ENCODE results near the gene ELMO2. TPM values are rescaled to one million over a fixed set of nuclear protein-coding genes. Genes with fewer than 3 reads are reported as not detected.

The ELMO2 gene
- polyA plus RNA-seq, 2 donors = 25.3 to 31.1 TPM

DNA sequence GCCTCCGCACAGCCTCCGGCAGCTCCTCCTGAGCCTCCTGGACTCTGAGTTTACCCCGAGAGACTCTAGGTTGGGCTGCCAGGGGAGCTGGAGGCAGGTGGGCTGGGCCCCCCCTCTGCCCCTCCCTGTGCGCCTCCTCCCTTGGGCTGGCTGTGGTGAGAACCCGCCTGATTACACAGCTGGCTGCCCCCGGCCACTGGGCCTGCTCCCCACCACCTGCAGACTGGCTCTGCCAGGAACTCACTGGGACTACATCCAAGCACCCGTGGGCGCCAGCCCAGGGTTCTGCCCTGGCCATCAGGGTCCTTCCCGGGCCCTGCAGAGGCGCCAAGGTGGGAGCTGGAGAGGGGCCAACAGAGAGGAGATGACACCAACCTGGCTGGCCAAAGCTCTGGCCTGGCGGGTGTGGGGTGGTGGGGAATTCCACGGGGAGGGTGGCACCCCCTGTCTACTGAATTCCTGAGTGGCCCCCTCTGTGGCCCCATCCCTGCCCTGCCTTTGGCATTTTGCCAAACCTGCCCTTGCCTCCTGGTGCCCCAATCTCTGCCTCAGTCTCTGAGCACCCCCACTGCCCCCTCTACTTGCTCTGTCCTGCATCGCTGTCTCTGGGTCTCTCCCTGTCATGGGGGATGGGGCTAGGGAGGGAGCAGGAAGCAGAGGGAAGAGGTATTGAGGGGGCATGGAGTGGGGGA is 76.2 kb downstream of the ELMO2 start:
- Histone ChIP-seq H3K27ac (ENCODE audit: low read depth in 2 of 2, low read length in 1 of 2) (no peak overlapping the region), H3K36me3 (ENCODE audit: control insufficient read depth in 2 of 2, insufficient read depth in 2 of 2, low read length in 1 of 2) (no peaks in the 10 kb centered on the region), H3K4me3 (ENCODE audit: low read depth in 1 of 2, low read length in 2 of 2) (no peak overlapping the region), H3K27me3 (ENCODE audit: control insufficient read depth in 1 of 2, insufficient read depth in 2 of 2, low read length in 2 of 2) (no peaks in the 10 kb centered on the region), H3K4me1 (ENCODE audit: control insufficient read depth in 2 of 2, insufficient read depth in 2 of 2, low read length in 1 of 2) (peaks cover 0 to 12% of the 10 kb centered on the region in 2 donors), H3K9me3 (ENCODE audit: control insufficient read depth in 2 of 2, insufficient read depth in 1 of 2, low read depth in 1 of 2, low read length in 1 of 2) (no peaks in the 10 kb centered on the region)
- WGBS, 2 donors = 33 to 35% methylated on average over 12 to 13 of the region's 13 CpGs

DNA sequence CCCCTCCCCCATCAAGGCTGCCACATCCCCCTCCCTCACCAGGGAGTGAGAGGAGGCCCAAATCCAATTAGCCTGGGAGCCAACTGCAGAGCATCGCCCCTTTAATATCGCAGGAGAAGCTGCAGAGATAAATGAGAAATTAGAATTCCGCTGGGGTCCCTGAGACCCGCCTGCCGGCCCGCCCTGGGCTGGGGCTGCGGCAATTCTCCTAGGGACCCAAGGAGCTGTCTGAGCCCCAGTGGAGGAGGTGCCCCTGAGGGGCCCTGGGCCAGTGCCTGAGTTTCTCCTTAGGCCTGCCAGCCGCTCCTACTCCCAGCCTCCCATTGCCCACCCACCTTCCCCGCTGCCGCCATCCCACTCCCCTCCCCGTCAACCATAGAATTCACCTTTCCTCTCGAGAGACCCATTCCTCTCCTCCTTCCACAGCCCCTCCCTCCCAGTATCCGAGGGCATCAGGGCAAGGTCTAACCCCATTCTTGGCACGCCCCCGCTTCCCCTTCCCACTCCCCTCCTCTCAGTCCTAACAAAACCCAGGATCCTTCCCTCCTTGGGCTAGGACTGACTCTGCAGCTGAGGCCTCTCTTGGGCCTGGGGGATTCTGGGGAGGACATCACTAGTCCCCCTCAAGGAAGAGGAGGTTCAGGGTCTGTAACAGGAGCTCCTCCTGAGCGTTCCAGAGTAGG is 78.1 kb downstream of the ELMO2 start:
- no peaks in the 10 kb centered on the region for H3K27me3 ChIP-seq (ENCODE audit: control insufficient read depth in 1 of 2, insufficient read depth in 2 of 2, low read length in 2 of 2)
- H3K36me3 ChIP-seq (ENCODE audit: control insufficient read depth in 2 of 2, insufficient read depth in 2 of 2, low read length in 1 of 2) = no peaks in the 10 kb centered on the region
- no peak overlapping the region for H3K4me3 ChIP-seq (ENCODE audit: low read depth in 1 of 2, low read length in 2 of 2)
- no peaks in the 10 kb centered on the region for H3K9me3 ChIP-seq (ENCODE audit: control insufficient read depth in 2 of 2, insufficient read depth in 1 of 2, low read depth in 1 of 2, low read length in 1 of 2)
- peaks cover 0 to 12% of the 10 kb centered on the region in 2 donors for H3K4me1 ChIP-seq (ENCODE audit: control insufficient read depth in 2 of 2, insufficient read depth in 2 of 2, low read length in 1 of 2)
- H3K27ac ChIP-seq (ENCODE audit: low read depth in 2 of 2, low read length in 1 of 2) = no peak overlapping the region
- 69 to 73% methylated on average over 16 of the region's 16 CpGs for WGBS, 2 donors

DNA sequence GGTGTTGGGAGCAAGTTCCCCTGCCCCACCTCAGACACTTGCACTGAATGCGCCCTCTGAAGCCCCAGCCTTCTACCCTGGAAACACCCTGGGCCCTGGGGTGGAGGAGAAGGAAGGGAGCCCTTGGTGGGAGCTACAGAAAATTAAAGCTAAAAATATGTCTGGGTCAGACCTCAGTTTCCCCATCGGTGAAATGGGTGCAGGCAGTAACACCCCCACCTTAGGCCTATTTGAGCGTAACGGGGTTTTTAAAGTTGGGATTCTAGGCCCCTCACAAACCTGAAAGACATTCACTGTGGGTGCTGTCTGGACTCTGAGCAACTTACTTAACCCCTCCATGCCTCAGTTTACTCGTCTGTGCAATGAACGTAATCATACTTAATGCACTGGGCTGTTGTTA is 78.9 kb downstream of the ELMO2 start:
- 93 to 95% methylated on average over 6 of the region's 6 CpGs for WGBS, 2 donors
- no peak overlapping the region for H3K4me3 ChIP-seq (ENCODE audit: low read depth in 1 of 2, low read length in 2 of 2)
- no peak overlapping the region for H3K27ac ChIP-seq (ENCODE audit: low read depth in 2 of 2, low read length in 1 of 2)
- H3K36me3 ChIP-seq (ENCODE audit: control insufficient read depth in 2 of 2, insufficient read depth in 2 of 2, low read length in 1 of 2) = no peaks in the 10 kb centered on the region
- H3K27me3 ChIP-seq (ENCODE audit: control insufficient read depth in 1 of 2, insufficient read depth in 2 of 2, low read length in 2 of 2) = no peaks in the 10 kb centered on the region
- no peaks in the 10 kb centered on the region for H3K9me3 ChIP-seq (ENCODE audit: control insufficient read depth in 2 of 2, insufficient read depth in 1 of 2, low read depth in 1 of 2, low read length in 1 of 2)
- peaks cover 0 to 11% of the 10 kb centered on the region in 2 donors for H3K4me1 ChIP-seq (ENCODE audit: control insufficient read depth in 2 of 2, insufficient read depth in 2 of 2, low read length in 1 of 2)

DNA sequence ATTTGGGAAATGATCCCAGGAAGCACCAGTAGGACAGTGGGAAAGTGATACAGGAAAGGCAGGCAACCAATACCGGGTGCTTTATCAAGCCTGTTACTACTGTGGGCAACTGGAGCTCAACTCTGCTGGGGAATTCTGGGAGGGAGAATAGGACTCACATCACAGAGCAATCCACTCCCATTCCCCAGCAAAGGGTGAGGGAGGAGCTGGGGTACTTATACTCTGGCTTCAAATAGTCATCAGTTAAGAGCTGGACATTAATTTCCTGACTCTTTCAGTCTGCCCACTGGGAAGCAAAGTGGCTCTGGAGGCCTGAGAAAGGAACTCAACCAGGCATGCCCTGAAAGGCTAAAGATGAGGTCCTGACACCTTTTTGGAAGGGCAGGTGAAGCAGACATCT is 80.6 kb downstream of the ELMO2 start:
- H3K4me3 ChIP-seq (ENCODE audit: low read depth in 1 of 2, low read length in 2 of 2) = no peak overlapping the region
- no peaks in the 10 kb centered on the region for H3K36me3 ChIP-seq (ENCODE audit: control insufficient read depth in 2 of 2, insufficient read depth in 2 of 2, low read length in 1 of 2)
- no peaks in the 10 kb centered on the region for H3K4me1 ChIP-seq (ENCODE audit: control insufficient read depth in 2 of 2, insufficient read depth in 2 of 2, low read length in 1 of 2)
- WGBS, 2 donors = 62 to 71% methylated on average over 1 of the region's 1 CpG
- no peak overlapping the region for H3K27ac ChIP-seq (ENCODE audit: low read depth in 2 of 2, low read length in 1 of 2)
- no peaks in the 10 kb centered on the region for H3K27me3 ChIP-seq (ENCODE audit: control insufficient read depth in 1 of 2, insufficient read depth in 2 of 2, low read length in 2 of 2)
- H3K9me3 ChIP-seq (ENCODE audit: control insufficient read depth in 2 of 2, insufficient read depth in 1 of 2, low read depth in 1 of 2, low read length in 1 of 2) = no peaks in the 10 kb centered on the region

DNA sequence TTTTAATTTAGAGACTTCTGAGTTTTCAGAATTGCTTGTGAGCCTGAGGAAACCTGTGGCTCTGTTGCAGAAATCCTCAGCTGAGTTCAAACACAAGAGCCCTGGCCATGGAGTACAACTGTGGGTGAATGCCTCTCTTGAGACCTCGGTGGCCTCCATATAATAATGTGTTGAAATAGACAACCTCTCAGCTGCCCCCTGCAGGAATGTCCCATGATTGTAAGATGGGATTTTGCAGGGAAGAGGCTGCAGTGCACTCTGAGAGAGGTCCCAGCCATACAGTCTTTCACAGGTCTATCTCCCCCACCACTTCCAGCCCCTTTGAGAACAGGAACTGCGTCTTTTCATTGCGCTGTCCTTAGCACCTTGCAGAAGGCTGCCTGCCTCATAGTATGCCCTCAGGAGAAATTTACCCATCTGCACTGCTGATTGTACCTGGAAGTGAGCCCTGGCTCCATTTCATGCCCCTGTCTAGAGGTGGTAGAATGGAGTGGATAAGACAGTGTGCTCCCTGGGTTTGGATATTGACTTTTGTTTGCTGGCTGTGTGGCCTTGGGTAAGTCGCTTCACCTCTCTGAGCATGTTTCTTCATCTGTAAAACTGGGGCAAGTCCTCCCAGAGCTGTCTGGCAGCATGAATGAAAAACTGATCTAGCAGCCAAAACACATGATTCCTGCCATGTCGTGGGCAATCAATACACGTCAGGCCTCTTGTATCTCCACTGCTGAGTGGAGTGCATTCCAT is 81.3 kb downstream of the ELMO2 start:
- 43 to 47% methylated on average over 6 of the region's 6 CpGs for WGBS, 2 donors
- no peak overlapping the region for H3K4me3 ChIP-seq (ENCODE audit: low read depth in 1 of 2, low read length in 2 of 2)
- H3K4me1 ChIP-seq (ENCODE audit: control insufficient read depth in 2 of 2, insufficient read depth in 2 of 2, low read length in 1 of 2) = no peaks in the 10 kb centered on the region
- H3K27ac ChIP-seq (ENCODE audit: low read depth in 2 of 2, low read length in 1 of 2) = no peak overlapping the region
- no peaks in the 10 kb centered on the region for H3K27me3 ChIP-seq (ENCODE audit: control insufficient read depth in 1 of 2, insufficient read depth in 2 of 2, low read length in 2 of 2)
- H3K36me3 ChIP-seq (ENCODE audit: control insufficient read depth in 2 of 2, insufficient read depth in 2 of 2, low read length in 1 of 2) = no peaks in the 10 kb centered on the region
- H3K9me3 ChIP-seq (ENCODE audit: control insufficient read depth in 2 of 2, insufficient read depth in 1 of 2, low read depth in 1 of 2, low read length in 1 of 2) = no peaks in the 10 kb centered on the region

DNA sequence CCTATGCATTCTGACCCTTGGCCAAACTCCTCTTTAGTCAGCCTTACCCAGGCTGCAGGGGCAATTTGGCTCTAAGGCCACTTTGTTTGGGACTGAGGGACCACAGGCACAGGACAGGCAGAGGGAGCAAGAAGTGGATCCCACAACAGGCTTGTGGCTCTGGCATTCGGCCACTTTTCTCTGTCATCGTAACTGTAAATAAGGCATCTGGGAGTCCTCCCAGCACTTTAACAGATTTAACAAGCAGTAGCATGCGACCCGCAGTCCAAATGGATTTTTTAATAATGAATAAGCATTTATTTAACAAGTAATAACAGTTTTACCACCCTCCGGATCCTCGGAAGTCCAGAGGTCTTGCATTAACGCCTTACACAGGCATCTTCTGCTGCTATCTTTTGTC is 82.0 kb downstream of the ELMO2 start:
- 35 to 43% methylated on average over 7 of the region's 7 CpGs for WGBS, 2 donors
- Histone ChIP-seq H3K27ac (ENCODE audit: low read depth in 2 of 2, low read length in 1 of 2) (no peak overlapping the region), H3K4me1 (ENCODE audit: control insufficient read depth in 2 of 2, insufficient read depth in 2 of 2, low read length in 1 of 2) (no peaks in the 10 kb centered on the region), H3K36me3 (ENCODE audit: control insufficient read depth in 2 of 2, insufficient read depth in 2 of 2, low read length in 1 of 2) (no peaks in the 10 kb centered on the region), H3K27me3 (ENCODE audit: control insufficient read depth in 1 of 2, insufficient read depth in 2 of 2, low read length in 2 of 2) (no peaks in the 10 kb centered on the region), H3K4me3 (ENCODE audit: low read depth in 1 of 2, low read length in 2 of 2) (no peak overlapping the region), H3K9me3 (ENCODE audit: control insufficient read depth in 2 of 2, insufficient read depth in 1 of 2, low read depth in 1 of 2, low read length in 1 of 2) (no peaks in the 10 kb centered on the region)

DNA sequence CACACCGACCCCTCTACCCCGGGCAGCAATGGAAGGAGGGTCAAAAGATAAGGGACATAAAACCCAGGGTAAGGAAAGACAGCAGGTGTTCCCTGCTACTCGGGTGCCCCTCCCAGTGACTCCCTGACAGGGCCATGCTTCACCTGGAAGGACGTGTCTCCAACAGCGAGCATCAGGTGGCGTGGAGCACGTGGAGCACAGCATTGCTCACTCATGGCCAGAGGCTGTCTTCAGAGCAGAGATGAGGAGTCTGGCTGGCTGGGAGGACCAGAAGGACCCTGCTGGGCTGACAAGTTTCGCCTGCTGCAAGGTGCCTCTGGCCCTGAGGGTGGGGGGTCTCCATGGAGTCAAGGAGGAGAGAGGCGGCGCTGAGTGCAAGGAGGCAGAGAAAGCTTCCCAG is 82.9 kb downstream of the ELMO2 start:
- H3K4me1 ChIP-seq (ENCODE audit: control insufficient read depth in 2 of 2, insufficient read depth in 2 of 2, low read length in 1 of 2) = no peaks in the 10 kb centered on the region
- H3K27me3 ChIP-seq (ENCODE audit: control insufficient read depth in 1 of 2, insufficient read depth in 2 of 2, low read length in 2 of 2) = no peaks in the 10 kb centered on the region

DNA sequence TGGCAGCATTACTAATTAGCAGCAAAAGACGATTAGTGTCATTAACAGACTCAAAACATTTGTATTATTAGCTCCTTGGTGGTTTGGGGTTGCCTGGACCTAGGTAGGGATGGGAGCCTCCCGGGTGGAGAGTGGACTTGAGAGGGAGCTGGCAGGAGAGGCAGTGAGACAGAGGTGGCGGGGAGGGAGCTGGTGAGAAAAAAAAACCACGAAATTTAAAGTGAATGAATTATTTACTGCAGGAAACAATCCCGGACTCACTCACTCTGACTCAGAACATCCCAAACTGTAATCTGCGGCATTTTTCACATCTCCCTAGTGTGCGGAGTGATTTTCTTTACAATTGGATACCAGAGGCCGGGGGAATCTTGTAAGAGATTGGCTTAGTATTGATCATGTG is 83.8 kb downstream of the ELMO2 start:
- WGBS, 2 donors = 49 to 57% methylated on average over 8 of the region's 8 CpGs

More for the DNA sequence above, 82.9 kb downstream of the ELMO2 start:
- Histone ChIP-seq H3K27ac (ENCODE audit: low read depth in 2 of 2, low read length in 1 of 2) (no peak overlapping the region), H3K9me3 (ENCODE audit: control insufficient read depth in 2 of 2, insufficient read depth in 1 of 2, low read depth in 1 of 2, low read length in 1 of 2) (no peaks in the 10 kb centered on the region), H3K36me3 (ENCODE audit: control insufficient read depth in 2 of 2, insufficient read depth in 2 of 2, low read length in 1 of 2) (no peaks in the 10 kb centered on the region), H3K4me3 (ENCODE audit: low read depth in 1 of 2, low read length in 2 of 2) (no peak overlapping the region)
- WGBS, 2 donors = 53 to 58% methylated on average over 10 of the region's 10 CpGs

DNA sequence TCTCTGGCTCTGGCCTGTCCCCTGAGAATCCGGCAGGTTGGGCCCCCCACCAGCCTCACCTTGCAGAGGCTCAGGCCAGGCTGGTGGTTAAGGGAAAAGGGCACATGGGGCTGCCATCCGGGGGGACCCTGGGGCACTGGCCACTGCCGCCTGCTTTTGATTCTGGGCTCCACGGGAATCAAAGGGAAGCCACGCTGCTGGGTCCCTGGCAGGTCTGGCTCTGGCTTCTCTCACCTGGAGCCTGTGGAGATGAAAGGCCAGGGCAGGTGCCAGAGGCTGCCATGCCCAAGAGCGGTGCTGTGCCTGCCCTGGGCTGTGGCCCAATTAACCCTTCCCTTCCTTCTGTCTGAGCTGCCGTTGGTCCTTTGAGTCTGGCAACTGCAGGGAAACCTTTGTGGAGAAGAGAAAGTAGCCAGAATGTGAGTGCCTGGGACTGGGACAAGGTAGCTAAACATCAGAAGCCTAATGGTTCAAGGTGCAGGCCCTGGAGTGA is 88.7 kb downstream of the ELMO2 start:
- WGBS, 2 donors = 30 to 38% methylated on average over 7 of the region's 7 CpGs
- peaks cover 3 to 7% of the 10 kb centered on the region in 2 donors for H3K27me3 ChIP-seq (ENCODE audit: control insufficient read depth in 1 of 2, insufficient read depth in 2 of 2, low read length in 2 of 2)

More for the DNA sequence above, 83.8 kb downstream of the ELMO2 start:
- H3K9me3 ChIP-seq (ENCODE audit: control insufficient read depth in 2 of 2, insufficient read depth in 1 of 2, low read depth in 1 of 2, low read length in 1 of 2) = no peaks in the 10 kb centered on the region
- H3K4me1 ChIP-seq (ENCODE audit: control insufficient read depth in 2 of 2, insufficient read depth in 2 of 2, low read length in 1 of 2) = no peaks in the 10 kb centered on the region
- H3K4me3 ChIP-seq (ENCODE audit: low read depth in 1 of 2, low read length in 2 of 2) = no peak overlapping the region
- H3K27me3 ChIP-seq (ENCODE audit: control insufficient read depth in 1 of 2, insufficient read depth in 2 of 2, low read length in 2 of 2) = no peaks in the 10 kb centered on the region
- no peak overlapping the region for H3K27ac ChIP-seq (ENCODE audit: low read depth in 2 of 2, low read length in 1 of 2)
- no peaks in the 10 kb centered on the region for H3K36me3 ChIP-seq (ENCODE audit: control insufficient read depth in 2 of 2, insufficient read depth in 2 of 2, low read length in 1 of 2)

More for the DNA sequence above, 88.7 kb downstream of the ELMO2 start:
- no peaks in the 10 kb centered on the region for H3K36me3 ChIP-seq (ENCODE audit: control insufficient read depth in 2 of 2, insufficient read depth in 2 of 2, low read length in 1 of 2)
- H3K9me3 ChIP-seq (ENCODE audit: control insufficient read depth in 2 of 2, insufficient read depth in 1 of 2, low read depth in 1 of 2, low read length in 1 of 2) = no peaks in the 10 kb centered on the region
- no peak overlapping the region for H3K27ac ChIP-seq (ENCODE audit: low read depth in 2 of 2, low read length in 1 of 2)
- H3K4me3 ChIP-seq (ENCODE audit: low read depth in 1 of 2, low read length in 2 of 2) = no peak overlapping the region
- H3K4me1 ChIP-seq (ENCODE audit: control insufficient read depth in 2 of 2, insufficient read depth in 2 of 2, low read length in 1 of 2) = no peaks in the 10 kb centered on the region
